ENCODE results near the gene NELFE. TPM values are rescaled to one million over a fixed set of nuclear protein-coding genes. Genes with fewer than 3 reads are reported as not detected.

NELFE gene
- total RNA-seq, 1 experiment from 2014 or later, result 75.3 TPM

- ChIA-PET POLR2A (no interaction called here), CTCF (no interaction called here)
- no peak overlapping the region for H3K27ac Mint-ChIP-seq (ENCODE audit: unreplicated experiment)
- H3K4me1 Mint-ChIP-seq (ENCODE audit: low read depth, unreplicated experiment), result peaks cover 12% of the 10 kb centered on the region
- DNase-seq, result no peak
- H3K27me3 Mint-ChIP-seq (ENCODE audit: insufficient read depth, unreplicated experiment), result no peaks in the 10 kb centered on the region
- TF ChIP-seq, protein P1, sequence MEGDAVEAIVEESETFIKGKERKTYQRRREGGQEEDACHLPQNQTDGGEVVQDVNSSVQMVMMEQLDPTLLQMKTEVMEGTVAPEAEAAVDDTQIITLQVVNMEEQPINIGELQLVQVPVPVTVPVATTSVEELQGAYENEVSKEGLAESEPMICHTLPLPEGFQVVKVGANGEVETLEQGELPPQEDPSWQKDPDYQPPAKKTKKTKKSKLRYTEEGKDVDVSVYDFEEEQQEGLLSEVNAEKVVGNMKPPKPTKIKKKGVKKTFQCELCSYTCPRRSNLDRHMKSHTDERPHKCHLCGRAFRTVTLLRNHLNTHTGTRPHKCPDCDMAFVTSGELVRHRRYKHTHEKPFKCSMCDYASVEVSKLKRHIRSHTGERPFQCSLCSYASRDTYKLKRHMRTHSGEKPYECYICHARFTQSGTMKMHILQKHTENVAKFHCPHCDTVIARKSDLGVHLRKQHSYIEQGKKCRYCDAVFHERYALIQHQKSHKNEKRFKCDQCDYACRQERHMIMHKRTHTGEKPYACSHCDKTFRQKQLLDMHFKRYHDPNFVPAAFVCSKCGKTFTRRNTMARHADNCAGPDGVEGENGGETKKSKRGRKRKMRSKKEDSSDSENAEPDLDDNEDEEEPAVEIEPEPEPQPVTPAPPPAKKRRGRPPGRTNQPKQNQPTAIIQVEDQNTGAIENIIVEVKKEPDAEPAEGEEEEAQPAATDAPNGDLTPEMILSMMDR (IDR thresholded peaks at IDR 0.05; ENCODE audit: insufficient read depth in 1 of 2, low read depth in 1 of 2, low read length in 1 of 2, severe bottlenecking in 1 of 2, unreplicated experiment in 1 of 2), result no peak
- intact Hi-C loops (cut with micrococcal nuclease; ENCODE audit: unreplicated experiment), result no loop called here
- H3K36me3 ChIP-seq (ENCODE audit: control insufficient read depth, insufficient read depth, low read length), result peaks cover 1% of the 10 kb centered on the region
- peaks cover 5% of the 10 kb centered on the region; the same call in 1 of the 2 replicates for H3K4me1 ChIP-seq
- no peak overlapping the region for H3K4me3 ChIP-seq (ENCODE audit: low read depth, low read length)
- H3K9me3 ChIP-seq, result no peaks in the 10 kb centered on the region
- H3K9me3 Mint-ChIP-seq (ENCODE audit: unreplicated experiment), result no peaks in the 10 kb centered on the region
- peaks cover 67% of the 10 kb centered on the region for H3K36me3 Mint-ChIP-seq (ENCODE audit: insufficient read depth, unreplicated experiment)
- no peaks in the 10 kb centered on the region for H3K27me3 ChIP-seq (replicated peaks; ENCODE audit: control insufficient read depth, insufficient read depth, low read length)
- no peak overlapping the region for H3K4me3 Mint-ChIP-seq (ENCODE audit: unreplicated experiment)
- no TSS peak for BruUV-seq (replicated peaks)
Observed at GRCh38 chr6:31967926-31968320, 9.2 kb upstream of the NELFE start.

DNA sequence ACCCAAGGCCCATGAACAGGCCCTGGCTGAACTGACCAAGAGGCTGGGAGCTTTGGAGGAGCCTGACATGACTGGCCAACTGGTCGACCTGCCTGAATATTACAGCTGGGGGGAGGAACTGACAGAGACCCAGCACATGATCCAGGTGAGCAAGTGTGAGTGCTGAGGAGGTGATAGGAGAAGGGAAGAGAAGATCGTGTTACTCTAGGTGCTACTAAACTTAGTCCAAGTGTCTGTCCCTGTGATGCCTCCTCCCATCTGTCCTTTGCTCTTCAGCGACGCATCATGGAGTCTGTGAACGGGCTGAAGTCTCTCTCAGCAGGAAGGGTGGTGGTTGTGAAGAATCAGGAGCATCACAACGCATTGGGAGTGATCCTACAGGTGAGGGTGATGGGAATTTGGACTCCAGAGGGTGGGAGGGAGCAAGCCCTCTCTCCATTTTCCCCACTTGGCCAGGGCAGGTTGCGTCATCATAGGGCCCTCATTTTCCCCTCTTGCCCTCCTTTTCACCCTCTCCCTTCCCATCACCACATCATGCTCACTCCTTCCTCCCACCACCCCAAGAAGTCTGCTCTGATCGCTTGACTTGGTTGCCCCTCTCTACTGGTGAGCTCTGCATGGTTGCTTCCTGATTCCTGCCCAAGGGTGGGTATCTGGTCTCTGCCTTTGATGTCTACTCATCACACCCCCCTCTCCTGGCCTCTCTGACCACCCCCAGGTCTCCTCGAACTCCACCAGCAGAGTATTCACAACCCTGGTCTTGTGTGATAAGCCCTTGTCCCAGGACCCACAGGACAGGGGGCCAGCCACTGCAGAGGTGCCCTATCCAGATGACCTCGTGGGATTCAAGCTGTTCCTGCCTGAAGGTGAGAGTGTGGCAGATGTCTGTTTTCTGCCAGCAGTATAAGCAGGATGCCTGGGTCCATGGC is 8.5 kb upstream of the NELFE start:
- Mint-ChIP-seq H3K27me3 (ENCODE audit: insufficient read depth, unreplicated experiment) (no peaks in the 10 kb centered on the region), H3K4me3 (ENCODE audit: unreplicated experiment) (no peak overlapping the region), H3K4me1 (ENCODE audit: low read depth, unreplicated experiment) (peaks cover 9% of the 10 kb centered on the region), H3K27ac (ENCODE audit: unreplicated experiment) (no peak overlapping the region), H3K36me3 (ENCODE audit: insufficient read depth, unreplicated experiment) (peaks cover 67% of the 10 kb centered on the region), H3K9me3 (ENCODE audit: unreplicated experiment) (no peaks in the 10 kb centered on the region)
- H3K9me3 ChIP-seq, result no peaks in the 10 kb centered on the region
- no peak for DNase-seq
- no peaks in the 10 kb centered on the region for H3K27me3 ChIP-seq (replicated peaks; ENCODE audit: control insufficient read depth, insufficient read depth, low read length)
- ChIA-PET CTCF (no interaction called here), POLR2A (no interaction called here)
- peaks cover 5% of the 10 kb centered on the region; the same call in 1 of the 2 replicates for H3K4me1 ChIP-seq
- BruUV-seq (replicated peaks), result no TSS peak
- H3K36me3 ChIP-seq (ENCODE audit: control insufficient read depth, insufficient read depth, low read length), result peaks cover 2% of the 10 kb centered on the region
- intact Hi-C loops (cut with micrococcal nuclease; ENCODE audit: unreplicated experiment), result no loop called here
- TF ChIP-seq, protein P1 (IDR thresholded peaks at IDR 0.05; ENCODE audit: insufficient read depth in 1 of 2, low read depth in 1 of 2, low read length in 1 of 2, severe bottlenecking in 1 of 2, unreplicated experiment in 1 of 2), result no peak
- no peak overlapping the region for H3K4me3 ChIP-seq (ENCODE audit: low read depth, low read length)

GRCh38 chr6:31966506-31966905 is 7.7 kb upstream of the NELFE start:
- TF ChIP-seq, protein P1 (IDR thresholded peaks at IDR 0.05; ENCODE audit: insufficient read depth in 1 of 2, low read depth in 1 of 2, low read length in 1 of 2, severe bottlenecking in 1 of 2, unreplicated experiment in 1 of 2), result no peak
- ChIA-PET CTCF (no interaction called here), POLR2A (no interaction called here)
- Mint-ChIP-seq H3K4me1 (ENCODE audit: low read depth, unreplicated experiment) (peaks cover 12% of the 10 kb centered on the region), H3K27me3 (ENCODE audit: insufficient read depth, unreplicated experiment) (no peaks in the 10 kb centered on the region), H3K4me3 (ENCODE audit: unreplicated experiment) (no peak overlapping the region), H3K27ac (ENCODE audit: unreplicated experiment) (no peak overlapping the region), H3K9me3 (ENCODE audit: unreplicated experiment) (no peaks in the 10 kb centered on the region), H3K36me3 (ENCODE audit: insufficient read depth, unreplicated experiment) (peaks cover 67% of the 10 kb centered on the region)
- no peak overlapping the region for H3K4me3 ChIP-seq (ENCODE audit: low read depth, low read length)
- peaks cover 5% of the 10 kb centered on the region; the same call in 1 of the 2 replicates for H3K4me1 ChIP-seq
- BruUV-seq (replicated peaks), result no TSS peak
- no peaks in the 10 kb centered on the region for H3K27me3 ChIP-seq (replicated peaks; ENCODE audit: control insufficient read depth, insufficient read depth, low read length)
- DNase-seq, result no peak
- no peaks in the 10 kb centered on the region for H3K9me3 ChIP-seq
- peaks cover 7% of the 10 kb centered on the region for H3K36me3 ChIP-seq (ENCODE audit: control insufficient read depth, insufficient read depth, low read length)
- intact Hi-C loops (cut with micrococcal nuclease; ENCODE audit: unreplicated experiment), result no loop called here

Data from Caco-2 (cell line).